Measurements from ENCODE around the gene FZD8. TPM values are rescaled to one million over a fixed set of nuclear protein-coding genes. Genes with fewer than 3 reads are reported as not detected.

The FZD8 gene
- polyA plus RNA-seq, 1 of the 3 experiments (the other 2 are of a cell fraction) = 1.4 TPM

DNA sequence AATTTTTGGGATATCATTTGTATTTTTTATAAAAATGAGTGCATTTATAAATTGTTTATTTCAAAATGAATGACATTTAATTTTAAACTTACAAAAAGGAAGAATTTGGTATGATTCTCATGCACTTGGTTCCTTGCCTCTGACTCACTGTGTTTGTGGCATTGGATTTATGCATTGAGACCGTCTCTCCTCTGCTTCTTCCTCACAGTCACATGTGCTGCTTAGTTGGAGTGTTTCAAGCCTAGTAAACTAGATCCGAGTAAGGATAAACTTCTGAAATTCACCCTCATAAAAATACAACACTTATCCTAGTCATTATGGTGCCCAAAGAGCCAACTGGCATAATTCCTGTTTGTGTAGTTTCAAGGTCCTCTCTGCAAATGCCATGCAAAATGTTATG lies 19.1 kb upstream of the FZD8 start:
- H4K20me1 ChIP-seq (ENCODE audit: insufficient read depth) = no peaks in the 10 kb centered on the region
- DNase-seq = no peak
- no peak overlapping the region for H3K4me3 ChIP-seq (ENCODE audit: low read depth in 2 of 2, low read length in 1 of 2)
- H3K27me3 ChIP-seq (ENCODE audit: insufficient read depth) = no peaks in the 10 kb centered on the region
- H3K9me3 ChIP-seq = no peaks in the 10 kb centered on the region
- no peak overlapping the region for H3K27ac ChIP-seq (ENCODE audit: low read depth in 2 of 2, low read length in 1 of 2)
- no peaks in the 10 kb centered on the region for H3K36me3 ChIP-seq (replicated peaks in 1 of 2; ENCODE audit: control insufficient read depth in 1 of 2, insufficient read depth in 2 of 2, low read length in 1 of 2)
- H3K4me1 ChIP-seq (ENCODE audit: control insufficient read depth in 1 of 2, insufficient read depth in 2 of 2, low read depth in 1 of 2, low read length in 1 of 2) = no peaks in the 10 kb centered on the region
- ChIA-PET CTCF (no interaction called here), POLR2A (no interaction called here)
- no peaks in the 10 kb centered on the region for H3K9me2 ChIP-seq
- WGBS (ENCODE audit: low lambda C conversion rate) = 44% methylated on average over 2 of the region's 2 CpGs
- no peak overlapping the region for H3K4me2 ChIP-seq
- H3F3A ChIP-seq (replicated peaks; ENCODE audit: insufficient read depth) = no peaks in the 10 kb centered on the region
- no peak overlapping the region for H3K9ac ChIP-seq
- no peaks in the 10 kb centered on the region for H3K79me2 ChIP-seq (ENCODE audit: insufficient read depth)
- no peak overlapping the region for H2AFZ ChIP-seq (ENCODE audit: low read depth)
- no peak for TF ChIP-seq RAD21 (IDR thresholded peaks at IDR 0.05; ENCODE audit: low read length)
- no peak for TF ChIP-seq RFX5 (IDR thresholded peaks at IDR 0.05; ENCODE audit: low read length)
- no peak for TF ChIP-seq YY1 (IDR thresholded peaks at IDR 0.05; ENCODE audit: low read depth)
- TF ChIP-seq, protein P1, sequence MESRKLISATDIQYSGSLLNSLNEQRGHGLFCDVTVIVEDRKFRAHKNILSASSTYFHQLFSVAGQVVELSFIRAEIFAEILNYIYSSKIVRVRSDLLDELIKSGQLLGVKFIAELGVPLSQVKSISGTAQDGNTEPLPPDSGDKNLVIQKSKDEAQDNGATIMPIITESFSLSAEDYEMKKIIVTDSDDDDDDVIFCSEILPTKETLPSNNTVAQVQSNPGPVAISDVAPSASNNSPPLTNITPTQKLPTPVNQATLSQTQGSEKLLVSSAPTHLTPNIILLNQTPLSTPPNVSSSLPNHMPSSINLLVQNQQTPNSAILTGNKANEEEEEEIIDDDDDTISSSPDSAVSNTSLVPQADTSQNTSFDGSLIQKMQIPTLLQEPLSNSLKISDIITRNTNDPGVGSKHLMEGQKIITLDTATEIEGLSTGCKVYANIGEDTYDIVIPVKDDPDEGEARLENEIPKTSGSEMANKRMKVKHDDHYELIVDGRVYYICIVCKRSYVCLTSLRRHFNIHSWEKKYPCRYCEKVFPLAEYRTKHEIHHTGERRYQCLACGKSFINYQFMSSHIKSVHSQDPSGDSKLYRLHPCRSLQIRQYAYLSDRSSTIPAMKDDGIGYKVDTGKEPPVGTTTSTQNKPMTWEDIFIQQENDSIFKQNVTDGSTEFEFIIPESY (IDR thresholded peaks at IDR 0.05; ENCODE audit: borderline replicate concordance, low read depth) = no peak
- TF ChIP-seq, protein P2, sequence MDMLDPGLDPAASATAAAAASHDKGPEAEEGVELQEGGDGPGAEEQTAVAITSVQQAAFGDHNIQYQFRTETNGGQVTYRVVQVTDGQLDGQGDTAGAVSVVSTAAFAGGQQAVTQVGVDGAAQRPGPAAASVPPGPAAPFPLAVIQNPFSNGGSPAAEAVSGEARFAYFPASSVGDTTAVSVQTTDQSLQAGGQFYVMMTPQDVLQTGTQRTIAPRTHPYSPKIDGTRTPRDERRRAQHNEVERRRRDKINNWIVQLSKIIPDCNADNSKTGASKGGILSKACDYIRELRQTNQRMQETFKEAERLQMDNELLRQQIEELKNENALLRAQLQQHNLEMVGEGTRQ (IDR thresholded peaks at IDR 0.05; ENCODE audit: borderline replicate concordance, low read depth, low read length) = no peak
- no peak for TF ChIP-seq TAF1 (IDR thresholded peaks at IDR 0.05; ENCODE audit: borderline replicate concordance, low read depth, low read length)
- TF ChIP-seq GATA2 (CRISPR knock-in tag; IDR thresholded peaks at IDR 0.05) = no peak
- no peak for TF ChIP-seq FOXJ3 (CRISPR knock-in tag; IDR thresholded peaks at IDR 0.05)
- TF ChIP-seq TCF12 (IDR thresholded peaks at IDR 0.05) = no peak
- TF ChIP-seq GABPA (IDR thresholded peaks at IDR 0.05; ENCODE audit: low read depth) = no peak
- TF ChIP-seq NFIC (IDR thresholded peaks at IDR 0.05; ENCODE audit: borderline replicate concordance) = no peak
- no peak for TF ChIP-seq CHD2 (IDR thresholded peaks at IDR 0.05; ENCODE audit: low read length, partially characterized antibody)
- no peak for TF ChIP-seq ELF1 (IDR thresholded peaks at IDR 0.05)
- TF ChIP-seq RXRA (IDR thresholded peaks at IDR 0.05; ENCODE audit: borderline replicate concordance, low read depth) = no peak
- TF ChIP-seq, protein P3, sequence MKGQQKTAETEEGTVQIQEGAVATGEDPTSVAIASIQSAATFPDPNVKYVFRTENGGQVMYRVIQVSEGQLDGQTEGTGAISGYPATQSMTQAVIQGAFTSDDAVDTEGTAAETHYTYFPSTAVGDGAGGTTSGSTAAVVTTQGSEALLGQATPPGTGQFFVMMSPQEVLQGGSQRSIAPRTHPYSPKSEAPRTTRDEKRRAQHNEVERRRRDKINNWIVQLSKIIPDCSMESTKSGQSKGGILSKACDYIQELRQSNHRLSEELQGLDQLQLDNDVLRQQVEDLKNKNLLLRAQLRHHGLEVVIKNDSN (IDR thresholded peaks at IDR 0.05; ENCODE audit: borderline replicate concordance, low read depth) = no peak
- TF ChIP-seq SMC3 (IDR thresholded peaks at IDR 0.05; ENCODE audit: low read depth, low read length) = no peak
- TF ChIP-seq, protein P4, sequence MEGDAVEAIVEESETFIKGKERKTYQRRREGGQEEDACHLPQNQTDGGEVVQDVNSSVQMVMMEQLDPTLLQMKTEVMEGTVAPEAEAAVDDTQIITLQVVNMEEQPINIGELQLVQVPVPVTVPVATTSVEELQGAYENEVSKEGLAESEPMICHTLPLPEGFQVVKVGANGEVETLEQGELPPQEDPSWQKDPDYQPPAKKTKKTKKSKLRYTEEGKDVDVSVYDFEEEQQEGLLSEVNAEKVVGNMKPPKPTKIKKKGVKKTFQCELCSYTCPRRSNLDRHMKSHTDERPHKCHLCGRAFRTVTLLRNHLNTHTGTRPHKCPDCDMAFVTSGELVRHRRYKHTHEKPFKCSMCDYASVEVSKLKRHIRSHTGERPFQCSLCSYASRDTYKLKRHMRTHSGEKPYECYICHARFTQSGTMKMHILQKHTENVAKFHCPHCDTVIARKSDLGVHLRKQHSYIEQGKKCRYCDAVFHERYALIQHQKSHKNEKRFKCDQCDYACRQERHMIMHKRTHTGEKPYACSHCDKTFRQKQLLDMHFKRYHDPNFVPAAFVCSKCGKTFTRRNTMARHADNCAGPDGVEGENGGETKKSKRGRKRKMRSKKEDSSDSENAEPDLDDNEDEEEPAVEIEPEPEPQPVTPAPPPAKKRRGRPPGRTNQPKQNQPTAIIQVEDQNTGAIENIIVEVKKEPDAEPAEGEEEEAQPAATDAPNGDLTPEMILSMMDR (IDR thresholded peaks at IDR 0.05) = no peak
- TF ChIP-seq, protein P5, sequence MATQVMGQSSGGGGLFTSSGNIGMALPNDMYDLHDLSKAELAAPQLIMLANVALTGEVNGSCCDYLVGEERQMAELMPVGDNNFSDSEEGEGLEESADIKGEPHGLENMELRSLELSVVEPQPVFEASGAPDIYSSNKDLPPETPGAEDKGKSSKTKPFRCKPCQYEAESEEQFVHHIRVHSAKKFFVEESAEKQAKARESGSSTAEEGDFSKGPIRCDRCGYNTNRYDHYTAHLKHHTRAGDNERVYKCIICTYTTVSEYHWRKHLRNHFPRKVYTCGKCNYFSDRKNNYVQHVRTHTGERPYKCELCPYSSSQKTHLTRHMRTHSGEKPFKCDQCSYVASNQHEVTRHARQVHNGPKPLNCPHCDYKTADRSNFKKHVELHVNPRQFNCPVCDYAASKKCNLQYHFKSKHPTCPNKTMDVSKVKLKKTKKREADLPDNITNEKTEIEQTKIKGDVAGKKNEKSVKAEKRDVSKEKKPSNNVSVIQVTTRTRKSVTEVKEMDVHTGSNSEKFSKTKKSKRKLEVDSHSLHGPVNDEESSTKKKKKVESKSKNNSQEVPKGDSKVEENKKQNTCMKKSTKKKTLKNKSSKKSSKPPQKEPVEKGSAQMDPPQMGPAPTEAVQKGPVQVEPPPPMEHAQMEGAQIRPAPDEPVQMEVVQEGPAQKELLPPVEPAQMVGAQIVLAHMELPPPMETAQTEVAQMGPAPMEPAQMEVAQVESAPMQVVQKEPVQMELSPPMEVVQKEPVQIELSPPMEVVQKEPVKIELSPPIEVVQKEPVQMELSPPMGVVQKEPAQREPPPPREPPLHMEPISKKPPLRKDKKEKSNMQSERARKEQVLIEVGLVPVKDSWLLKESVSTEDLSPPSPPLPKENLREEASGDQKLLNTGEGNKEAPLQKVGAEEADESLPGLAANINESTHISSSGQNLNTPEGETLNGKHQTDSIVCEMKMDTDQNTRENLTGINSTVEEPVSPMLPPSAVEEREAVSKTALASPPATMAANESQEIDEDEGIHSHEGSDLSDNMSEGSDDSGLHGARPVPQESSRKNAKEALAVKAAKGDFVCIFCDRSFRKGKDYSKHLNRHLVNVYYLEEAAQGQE (IDR thresholded peaks at IDR 0.05; ENCODE audit: low read depth, low read length) = no peak
- TF ChIP-seq, protein P6, sequence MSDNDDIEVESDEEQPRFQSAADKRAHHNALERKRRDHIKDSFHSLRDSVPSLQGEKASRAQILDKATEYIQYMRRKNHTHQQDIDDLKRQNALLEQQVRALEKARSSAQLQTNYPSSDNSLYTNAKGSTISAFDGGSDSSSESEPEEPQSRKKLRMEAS (IDR thresholded peaks at IDR 0.05; ENCODE audit: low read depth) = no peak
- TF ChIP-seq RCOR1 (IDR thresholded peaks at IDR 0.05; ENCODE audit: low read length) = no peak

Measured in SK-N-SH (cell line).